Stimulated activated CD8-positive, alpha-beta memory T cell treated with anti-CD3 and anti-CD28 coated beads, Interleukin-12 subunit alpha, Interleukin-12 subunit beta, amount 100 ng/mL, for 1 hour (primary cell): ENCODE data around the gene SLC39A13.
A peak's percentile ranks its signal among the peaks of the same experiment; 100 is the strongest.

ENCODE experiments used
- DNase-seq: peaks from one replicate; pipeline ENCODE4 v3.0.0-alpha.2; 2020; ENCODE audit warnings: low read depth

Gene SLC39A13

GRCh38 chr11:47453365-47453764 is 45.0 kb downstream of the SLC39A13 start:
- no peak for DNase-seq

DNA sequence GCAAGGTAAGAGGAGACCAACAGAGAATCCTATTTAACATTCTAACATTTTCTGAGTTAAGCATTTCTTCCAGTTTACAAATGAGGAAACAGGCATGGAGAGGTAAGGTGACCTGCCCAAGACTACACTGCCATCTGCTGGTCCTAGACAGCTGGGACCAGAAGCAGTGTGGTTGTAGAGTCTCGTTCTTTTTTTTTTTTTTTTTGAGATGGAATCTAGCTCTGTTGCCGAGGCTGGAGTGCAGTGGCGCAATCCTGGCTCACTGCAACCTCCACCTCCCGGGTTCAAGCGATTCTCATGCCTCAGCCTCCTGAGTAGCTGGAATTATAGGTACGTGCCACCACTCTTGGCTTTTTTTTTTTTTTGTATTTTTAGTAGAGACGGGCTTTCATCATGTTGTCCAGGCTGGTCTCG is 45.9 kb downstream of the SLC39A13 start:
- DNase-seq = peak; percentile 30

- no peak for DNase-seq
These were observed 52.3 kb downstream of the SLC39A13 start for GRCh38 chr11:47460571-47461235.

- no peak for DNase-seq
These were observed 53.5 kb downstream of the SLC39A13 start for GRCh38 chr11:47461876-47462275.

DNA sequence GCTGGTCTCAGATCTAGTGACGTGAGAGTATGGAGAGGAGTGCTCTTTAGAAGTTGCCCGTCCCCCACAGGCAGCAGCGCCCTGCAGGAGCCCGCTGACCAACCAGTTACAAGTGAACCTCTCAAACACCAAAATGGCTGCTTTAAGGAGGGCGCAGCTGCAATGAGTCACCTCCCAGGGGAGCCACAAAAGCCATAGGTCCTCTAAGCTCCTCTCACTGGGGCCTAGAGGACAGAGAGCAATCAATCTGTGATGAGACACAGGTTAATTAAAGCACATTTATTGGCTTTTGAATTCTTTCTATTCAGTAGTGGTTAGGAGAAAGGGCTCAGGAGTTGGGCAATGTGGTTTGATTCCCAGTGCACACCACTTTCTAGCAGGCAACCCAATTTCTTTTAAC is 56.1 kb downstream of the SLC39A13 start:
- DNase-seq = no peak
